ENCODE measurements around the gene FNBP1. TPM values are rescaled to one million over a fixed set of nuclear protein-coding genes. Genes with fewer than 3 reads are reported as not detected.
A peak's percentile ranks its signal among the peaks of the same experiment; 100 is the strongest.

Gene FNBP1
- total RNA-seq, 6 experiments from 2014 or later = 11.7 to 27.1 (median 15.9) TPM

- ATAC-seq = peak in 3 of 4 donors; percentile 3 to 42 (median 6)
- no peak for TF ChIP-seq CTCF (IDR thresholded peaks at IDR 0.05)
- no peak for TF ChIP-seq POLR2A (IDR thresholded peaks at IDR 0.05)
- WGBS (ENCODE audit: insufficient coverage, low coverage, low lambda C conversion rate, missing lambda C conversion rate) = 76% methylated on average over 19 of the region's 37 CpGs
- Histone ChIP-seq H3K4me1 (peaks cover 0 to 11% (median 4%) of the 10 kb centered on the region in 4 donors), H3K27ac (peak overlapping the region; percentile 15 to 51 (median 43)), H3K4me3 (no peak overlapping the region), H3K36me3 (peaks cover 0 to 3% (median 0%) of the 10 kb centered on the region in 4 donors), H3K27me3 (no peaks in the 10 kb centered on the region), H3K9me3 (no peaks in the 10 kb centered on the region)
- DNase-seq = peak in 1 of 3 donors; percentile 50
- intact Hi-C loops (cut with DNase I) = loop anchor here in 1 of 2 donors (10.0 kb wide), 1 partner anchor 215 kb away; no protein-coding TSS in a partner anchor
Measured at GRCh38 chr9:129889941-129890717, 152.9 kb downstream of the FNBP1 start.

- 47% methylated on average over 8 of the region's 31 CpGs for WGBS (ENCODE audit: insufficient coverage, low coverage, low lambda C conversion rate, missing lambda C conversion rate)
- no peak overlapping the region for H3K4me3 ChIP-seq
- DNase-seq (no peak), ATAC-seq (no peak)
- intact Hi-C loops (cut with DNase I) = loop anchor here in 1 of 2 donors (10.0 kb wide), 1 partner anchor 215 kb away; no protein-coding TSS in a partner anchor
- no peaks in the 10 kb centered on the region for H3K27me3 ChIP-seq
- peaks cover 0 to 18% (median 4%) of the 10 kb centered on the region in 4 donors for H3K4me1 ChIP-seq
- peak overlapping the region in 2 of 3 donors; percentile 28 to 43 for H3K27ac ChIP-seq
- no peaks in the 10 kb centered on the region for H3K36me3 ChIP-seq
- no peaks in the 10 kb centered on the region for H3K9me3 ChIP-seq
- TF ChIP-seq POLR2A (IDR thresholded peaks at IDR 0.05) (no peak), CTCF (IDR thresholded peaks at IDR 0.05) (no peak)
Measured at GRCh38 chr9:129889122-129889940, 153.7 kb downstream of the FNBP1 start.

GRCh38 chr9:129888293-129889121 lies 154.5 kb downstream of the FNBP1 start:
- peak in 2 of 4 donors; percentile 5 to 12 for ATAC-seq
- Histone ChIP-seq H3K27me3 (no peaks in the 10 kb centered on the region), H3K27ac (peak overlapping the region in 2 of 3 donors; percentile 29 to 44), H3K4me3 (no peak overlapping the region), H3K36me3 (no peaks in the 10 kb centered on the region), H3K9me3 (no peaks in the 10 kb centered on the region), H3K4me1 (peaks cover 0 to 25% (median 4%) of the 10 kb centered on the region in 4 donors)
- intact Hi-C loops (cut with DNase I) = loop anchor here in 1 of 2 donors (10.0 kb wide), 1 partner anchor 216 kb away; no protein-coding TSS in a partner anchor
- WGBS (ENCODE audit: insufficient coverage, low coverage, low lambda C conversion rate, missing lambda C conversion rate) = 51% methylated on average over 10 of the region's 29 CpGs
- peak in 2 of 3 donors; percentile 58 to 75 for DNase-seq
- no peak for TF ChIP-seq POLR2A (IDR thresholded peaks at IDR 0.05)
- no peak for TF ChIP-seq CTCF (IDR thresholded peaks at IDR 0.05)
